ENCODE measurements around the gene SLC9A8. TPM values are rescaled to one million over a fixed set of nuclear protein-coding genes. Genes with fewer than 3 reads are reported as not detected.

The SLC9A8 gene
- total RNA-seq, 1 experiment from 2014 or later = 6.5 TPM

DNA sequence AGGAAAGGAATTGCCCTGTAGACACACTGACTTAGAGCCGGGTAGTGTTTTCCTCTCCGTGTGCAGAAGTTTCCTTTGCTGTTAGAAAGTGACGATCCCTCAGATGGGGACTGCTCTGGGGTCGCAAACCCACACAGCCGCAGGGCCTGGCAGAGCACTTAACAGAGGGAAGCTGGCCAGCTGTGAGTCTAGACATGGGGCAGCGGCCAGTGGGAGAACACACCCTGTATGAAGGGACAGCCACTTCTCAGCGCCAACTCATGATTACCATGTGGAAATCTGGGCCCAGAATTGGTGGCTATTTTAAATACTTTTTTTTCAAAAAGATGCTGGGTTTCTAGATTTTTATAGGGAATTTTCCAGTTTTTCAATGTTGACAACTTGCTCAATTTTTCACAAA, 39.4 kb downstream of the SLC9A8 start:
- Mint-ChIP-seq H3K36me3 (peaks cover 3% of the 10 kb centered on the region; the same call in 1 of the 2 replicates), H3K27ac (no peak overlapping the region), H3K9me3 (no peaks in the 10 kb centered on the region), H3K4me1 (peaks cover 39% of the 10 kb centered on the region), H3K4me3 (no peak overlapping the region), H3K27me3 (ENCODE audit: low read depth) (no peaks in the 10 kb centered on the region)
- no peak for TF ChIP-seq NR1H2 (CRISPR knock-in tag; IDR thresholded peaks at IDR 0.05)
- no peak for TF ChIP-seq IRF1 (CRISPR knock-in tag; IDR thresholded peaks at IDR 0.05)
- no peak for TF ChIP-seq ZNF121 (CRISPR knock-in tag; IDR thresholded peaks at IDR 0.05)
- no peak for TF ChIP-seq NFATC4 (CRISPR knock-in tag; IDR thresholded peaks at IDR 0.05)
- TF ChIP-seq, protein P1, sequence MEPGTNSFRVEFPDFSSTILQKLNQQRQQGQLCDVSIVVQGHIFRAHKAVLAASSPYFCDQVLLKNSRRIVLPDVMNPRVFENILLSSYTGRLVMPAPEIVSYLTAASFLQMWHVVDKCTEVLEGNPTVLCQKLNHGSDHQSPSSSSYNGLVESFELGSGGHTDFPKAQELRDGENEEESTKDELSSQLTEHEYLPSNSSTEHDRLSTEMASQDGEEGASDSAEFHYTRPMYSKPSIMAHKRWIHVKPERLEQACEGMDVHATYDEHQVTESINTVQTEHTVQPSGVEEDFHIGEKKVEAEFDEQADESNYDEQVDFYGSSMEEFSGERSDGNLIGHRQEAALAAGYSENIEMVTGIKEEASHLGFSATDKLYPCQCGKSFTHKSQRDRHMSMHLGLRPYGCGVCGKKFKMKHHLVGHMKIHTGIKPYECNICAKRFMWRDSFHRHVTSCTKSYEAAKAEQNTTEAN (CRISPR knock-in tag; IDR thresholded peaks at IDR 0.05) = no peak
- no peak for TF ChIP-seq ZNF138 (CRISPR knock-in tag; conservative IDR thresholded peaks at IDR 0.05)
- TF ChIP-seq ZNF263 (CRISPR knock-in tag; IDR thresholded peaks at IDR 0.05; ENCODE audit: low read depth) = no peak
- no peak for TF ChIP-seq IRF2 (CRISPR knock-in tag; IDR thresholded peaks at IDR 0.05; ENCODE audit: borderline replicate concordance, low read depth)
- TF ChIP-seq, protein P2, sequence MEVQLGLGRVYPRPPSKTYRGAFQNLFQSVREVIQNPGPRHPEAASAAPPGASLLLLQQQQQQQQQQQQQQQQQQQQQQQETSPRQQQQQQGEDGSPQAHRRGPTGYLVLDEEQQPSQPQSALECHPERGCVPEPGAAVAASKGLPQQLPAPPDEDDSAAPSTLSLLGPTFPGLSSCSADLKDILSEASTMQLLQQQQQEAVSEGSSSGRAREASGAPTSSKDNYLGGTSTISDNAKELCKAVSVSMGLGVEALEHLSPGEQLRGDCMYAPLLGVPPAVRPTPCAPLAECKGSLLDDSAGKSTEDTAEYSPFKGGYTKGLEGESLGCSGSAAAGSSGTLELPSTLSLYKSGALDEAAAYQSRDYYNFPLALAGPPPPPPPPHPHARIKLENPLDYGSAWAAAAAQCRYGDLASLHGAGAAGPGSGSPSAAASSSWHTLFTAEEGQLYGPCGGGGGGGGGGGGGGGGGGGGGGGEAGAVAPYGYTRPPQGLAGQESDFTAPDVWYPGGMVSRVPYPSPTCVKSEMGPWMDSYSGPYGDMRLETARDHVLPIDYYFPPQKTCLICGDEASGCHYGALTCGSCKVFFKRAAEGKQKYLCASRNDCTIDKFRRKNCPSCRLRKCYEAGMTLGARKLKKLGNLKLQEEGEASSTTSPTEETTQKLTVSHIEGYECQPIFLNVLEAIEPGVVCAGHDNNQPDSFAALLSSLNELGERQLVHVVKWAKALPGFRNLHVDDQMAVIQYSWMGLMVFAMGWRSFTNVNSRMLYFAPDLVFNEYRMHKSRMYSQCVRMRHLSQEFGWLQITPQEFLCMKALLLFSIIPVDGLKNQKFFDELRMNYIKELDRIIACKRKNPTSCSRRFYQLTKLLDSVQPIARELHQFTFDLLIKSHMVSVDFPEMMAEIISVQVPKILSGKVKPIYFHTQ (CRISPR knock-in tag; IDR thresholded peaks at IDR 0.05) = no peak
- no peak for TF ChIP-seq GTF2I (CRISPR knock-in tag; conservative IDR thresholded peaks at IDR 0.05)
- no peak for TF ChIP-seq CBFB (CRISPR knock-in tag; IDR thresholded peaks at IDR 0.05; ENCODE audit: low read depth)
- ChIA-PET POLR2A (no interaction called here), CTCF (interaction anchor here (1.7 to 3.5 kb wide), 2 partner anchors 36 to 241 kb away, joined by 4 to 14 read pairs; no protein-coding TSS in a partner anchor)
- ATAC-seq = no peak
- DNase-seq (ENCODE audit: low spot score) = no peak

- DNase-seq (ENCODE audit: low spot score) (no peak), ATAC-seq (no peak)
- peaks cover 34% of the 10 kb centered on the region for H3K4me1 Mint-ChIP-seq
- no peak for TF ChIP-seq ZBTB21 (CRISPR knock-in tag; IDR thresholded peaks at IDR 0.05; ENCODE audit: borderline replicate concordance)
- TF ChIP-seq RELA (CRISPR knock-in tag; IDR thresholded peaks at IDR 0.05; ENCODE audit: borderline replicate concordance) = no peak
- no peak for TF ChIP-seq EMX1 (CRISPR knock-in tag; IDR thresholded peaks at IDR 0.05)
- TF ChIP-seq CREB1 (CRISPR knock-in tag; IDR thresholded peaks at IDR 0.05) = no peak
- TF ChIP-seq, protein P3, sequence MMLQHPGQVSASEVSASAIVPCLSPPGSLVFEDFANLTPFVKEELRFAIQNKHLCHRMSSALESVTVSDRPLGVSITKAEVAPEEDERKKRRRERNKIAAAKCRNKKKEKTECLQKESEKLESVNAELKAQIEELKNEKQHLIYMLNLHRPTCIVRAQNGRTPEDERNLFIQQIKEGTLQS (CRISPR knock-in tag; conservative IDR thresholded peaks at IDR 0.05) = no peak
- TF ChIP-seq PREB (CRISPR knock-in tag; IDR thresholded peaks at IDR 0.05; ENCODE audit: borderline replicate concordance) = no peak
- TF ChIP-seq OVOL2 (CRISPR knock-in tag; IDR thresholded peaks at IDR 0.05; ENCODE audit: borderline replicate concordance) = no peak
- no peak for TF ChIP-seq MYBL2 (CRISPR knock-in tag; IDR thresholded peaks at IDR 0.05)
- TF ChIP-seq ETV6 (CRISPR knock-in tag; IDR thresholded peaks at IDR 0.05) = no peak
- TF ChIP-seq, protein P4, sequence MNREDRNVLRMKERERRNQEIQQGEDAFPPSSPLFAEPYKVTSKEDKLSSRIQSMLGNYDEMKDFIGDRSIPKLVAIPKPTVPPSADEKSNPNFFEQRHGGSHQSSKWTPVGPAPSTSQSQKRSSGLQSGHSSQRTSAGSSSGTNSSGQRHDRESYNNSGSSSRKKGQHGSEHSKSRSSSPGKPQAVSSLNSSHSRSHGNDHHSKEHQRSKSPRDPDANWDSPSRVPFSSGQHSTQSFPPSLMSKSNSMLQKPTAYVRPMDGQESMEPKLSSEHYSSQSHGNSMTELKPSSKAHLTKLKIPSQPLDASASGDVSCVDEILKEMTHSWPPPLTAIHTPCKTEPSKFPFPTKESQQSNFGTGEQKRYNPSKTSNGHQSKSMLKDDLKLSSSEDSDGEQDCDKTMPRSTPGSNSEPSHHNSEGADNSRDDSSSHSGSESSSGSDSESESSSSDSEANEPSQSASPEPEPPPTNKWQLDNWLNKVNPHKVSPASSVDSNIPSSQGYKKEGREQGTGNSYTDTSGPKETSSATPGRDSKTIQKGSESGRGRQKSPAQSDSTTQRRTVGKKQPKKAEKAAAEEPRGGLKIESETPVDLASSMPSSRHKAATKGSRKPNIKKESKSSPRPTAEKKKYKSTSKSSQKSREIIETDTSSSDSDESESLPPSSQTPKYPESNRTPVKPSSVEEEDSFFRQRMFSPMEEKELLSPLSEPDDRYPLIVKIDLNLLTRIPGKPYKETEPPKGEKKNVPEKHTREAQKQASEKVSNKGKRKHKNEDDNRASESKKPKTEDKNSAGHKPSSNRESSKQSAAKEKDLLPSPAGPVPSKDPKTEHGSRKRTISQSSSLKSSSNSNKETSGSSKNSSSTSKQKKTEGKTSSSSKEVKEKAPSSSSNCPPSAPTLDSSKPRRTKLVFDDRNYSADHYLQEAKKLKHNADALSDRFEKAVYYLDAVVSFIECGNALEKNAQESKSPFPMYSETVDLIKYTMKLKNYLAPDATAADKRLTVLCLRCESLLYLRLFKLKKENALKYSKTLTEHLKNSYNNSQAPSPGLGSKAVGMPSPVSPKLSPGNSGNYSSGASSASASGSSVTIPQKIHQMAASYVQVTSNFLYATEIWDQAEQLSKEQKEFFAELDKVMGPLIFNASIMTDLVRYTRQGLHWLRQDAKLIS (CRISPR knock-in tag; IDR thresholded peaks at IDR 0.05; ENCODE audit: borderline replicate concordance) = no peak
- no peak for TF ChIP-seq IRF1 (CRISPR knock-in tag; IDR thresholded peaks at IDR 0.05)
- TF ChIP-seq JUN (CRISPR knock-in tag; IDR thresholded peaks at IDR 0.05) = no peak
- no peak for TF ChIP-seq FOXP1 (CRISPR knock-in tag; IDR thresholded peaks at IDR 0.05; ENCODE audit: borderline replicate concordance)
- no peaks in the 10 kb centered on the region for H3K9me3 Mint-ChIP-seq
- ChIA-PET CTCF (interaction anchor here (1.8 kb wide), 1 partner anchor 244 kb away, joined by 7 read pairs; no protein-coding TSS in a partner anchor), POLR2A (no interaction called here)
- H3K4me3 Mint-ChIP-seq = no peak overlapping the region
- peaks cover 3% of the 10 kb centered on the region; the same call in 1 of the 2 replicates for H3K36me3 Mint-ChIP-seq
- H3K27ac Mint-ChIP-seq = no peak overlapping the region
- no peaks in the 10 kb centered on the region for H3K27me3 Mint-ChIP-seq (ENCODE audit: low read depth)
These were observed 40.0 kb downstream of the SLC9A8 start for GRCh38 chr20:49852522-49853080.
